Retinal pigment epithelial cell (primary cell): ENCODE data around the gene PNPLA6.

Experiments
- DNase-seq: peaks from one replicate; pipeline ENCODE4 v3.0.0-alpha.2; 2010; ENCODE audit warnings: low read depth
- H3K4me3 ChIP-seq: 2 replicates; pipeline ENCODE4 v1.5.1; 2011; ENCODE audit warnings: mild to moderate bottlenecking, low read length, control low read depth, moderate library complexity
- CTCF ChIP-seq: conservative IDR thresholded peaks from 2 replicates; pipeline ENCODE4 v1.5.1; 2011; ENCODE audit warnings: low read depth, low read length, control low read depth, inconsistent platforms

Gene PNPLA6

DNA sequence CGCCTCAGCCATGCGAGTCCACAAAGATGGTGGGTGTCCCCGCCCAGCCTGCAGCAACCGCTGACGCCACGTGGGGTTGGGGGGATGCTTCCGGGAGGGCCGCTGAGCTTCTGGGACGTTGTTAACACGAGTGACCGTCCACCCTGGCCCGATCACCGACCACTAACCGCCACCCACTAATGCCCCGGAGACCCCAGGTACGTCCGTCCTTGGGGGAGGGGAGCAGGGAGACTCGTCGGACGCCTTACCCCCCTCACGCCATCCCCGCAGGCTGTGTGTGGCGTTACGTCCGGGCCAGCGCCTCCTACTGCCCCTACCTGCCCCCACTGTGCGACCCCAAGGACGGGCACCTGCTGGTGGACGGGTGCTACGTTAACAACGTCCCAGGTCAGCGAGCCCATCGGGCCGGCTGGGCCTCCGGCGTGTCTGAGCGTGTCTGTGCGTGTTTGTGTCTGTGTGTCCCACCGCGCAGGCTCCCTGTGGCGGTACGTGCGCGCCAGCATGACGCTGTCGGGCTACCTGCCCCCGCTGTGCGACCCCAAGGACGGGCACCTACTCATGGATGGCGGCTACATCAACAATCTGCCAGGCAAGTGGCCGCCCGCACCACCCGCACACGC lies 21.3 kb downstream of the PNPLA6 start:
- H3K4me3 ChIP-seq, result no peak overlapping the region
- TF ChIP-seq CTCF, result no peak
- no peak for DNase-seq

- no peak for TF ChIP-seq CTCF
- no peak overlapping the region for H3K4me3 ChIP-seq
- no peak for DNase-seq
These were observed 23.1 kb downstream of the PNPLA6 start for GRCh38 chr19:7558667-7559066.

GRCh38 chr19:7559102-7559501 lies 23.6 kb downstream of the PNPLA6 start:
- no peak for DNase-seq
- TF ChIP-seq CTCF, result no peak
- no peak overlapping the region for H3K4me3 ChIP-seq

GRCh38 chr19:7560255-7560654 lies 24.7 kb downstream of the PNPLA6 start:
- TF ChIP-seq CTCF, result no peak
- H3K4me3 ChIP-seq, result no peak overlapping the region
- DNase-seq, result no peak

- H3K4me3 ChIP-seq, result no peak overlapping the region
- TF ChIP-seq CTCF, result no peak
- DNase-seq, result no peak
These were observed 25.8 kb downstream of the PNPLA6 start for GRCh38 chr19:7561325-7561724.

DNA sequence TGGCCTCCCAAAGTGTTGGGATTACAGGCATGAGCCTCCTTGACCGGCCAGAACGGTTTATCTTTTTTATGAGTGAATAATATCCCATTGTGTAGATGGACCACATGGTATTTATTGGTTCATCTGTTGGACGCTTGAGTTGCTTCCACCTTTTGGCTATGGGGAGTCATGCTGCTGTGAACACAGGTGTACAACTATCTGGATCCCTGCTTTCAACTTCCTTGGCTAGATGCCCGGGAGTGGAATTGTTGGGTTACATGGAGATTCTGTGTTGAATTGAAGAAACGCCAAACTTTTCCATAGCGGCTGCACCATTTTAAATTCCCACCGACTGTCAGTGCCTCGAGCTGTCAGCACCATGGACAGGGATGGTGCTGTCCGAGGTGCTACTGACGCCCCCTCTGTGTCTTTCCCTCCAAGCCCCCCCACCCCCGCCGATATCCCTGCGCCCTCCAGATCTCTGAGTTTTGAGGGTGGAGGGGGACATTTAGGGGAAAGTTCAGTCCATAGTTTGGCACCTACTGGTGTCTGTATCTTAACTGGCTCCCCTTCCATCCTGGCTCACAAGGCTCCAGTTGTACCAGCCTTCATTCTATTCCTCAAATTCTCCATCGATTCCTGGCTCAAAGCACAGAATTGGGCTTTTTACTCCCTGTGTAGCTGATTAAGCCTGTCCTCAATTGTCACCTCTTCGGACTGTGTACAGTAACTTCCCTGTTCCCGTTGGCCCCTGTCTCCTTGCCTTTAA lies 27.3 kb downstream of the PNPLA6 start:
- DNase-seq, result no peak
- no peak for TF ChIP-seq CTCF

GRCh38 chr19:7564866-7565265 lies 29.3 kb downstream of the PNPLA6 start:
- no peak for DNase-seq
- TF ChIP-seq CTCF, result no peak
- H3K4me3 ChIP-seq, result no peak overlapping the region

More for the DNA sequence above, 27.3 kb downstream of the PNPLA6 start:
- no peak overlapping the region for H3K4me3 ChIP-seq
